ENCODE results near the gene PRKCB.

DNA sequence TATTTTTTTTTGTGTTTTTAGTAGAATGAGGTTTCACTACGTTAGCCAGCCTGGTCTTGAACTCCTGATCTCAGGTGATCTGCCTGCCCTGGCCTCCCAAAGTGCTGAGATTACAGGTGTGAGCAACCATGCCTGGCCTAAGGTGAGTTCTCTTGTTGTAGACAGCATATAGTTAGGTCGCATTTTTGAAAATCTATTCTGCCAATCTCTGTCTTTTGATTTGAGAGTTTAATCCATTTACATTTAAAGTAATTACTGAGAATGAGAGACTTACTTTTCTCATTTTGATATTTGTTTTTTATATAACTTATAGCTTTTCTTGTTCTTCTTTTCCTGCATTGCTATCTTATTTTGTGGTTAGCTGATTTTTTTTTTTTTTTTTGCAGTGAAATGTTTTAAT, 6.3 kb upstream of the PRKCB start:
- TF ChIP-seq, protein P1, sequence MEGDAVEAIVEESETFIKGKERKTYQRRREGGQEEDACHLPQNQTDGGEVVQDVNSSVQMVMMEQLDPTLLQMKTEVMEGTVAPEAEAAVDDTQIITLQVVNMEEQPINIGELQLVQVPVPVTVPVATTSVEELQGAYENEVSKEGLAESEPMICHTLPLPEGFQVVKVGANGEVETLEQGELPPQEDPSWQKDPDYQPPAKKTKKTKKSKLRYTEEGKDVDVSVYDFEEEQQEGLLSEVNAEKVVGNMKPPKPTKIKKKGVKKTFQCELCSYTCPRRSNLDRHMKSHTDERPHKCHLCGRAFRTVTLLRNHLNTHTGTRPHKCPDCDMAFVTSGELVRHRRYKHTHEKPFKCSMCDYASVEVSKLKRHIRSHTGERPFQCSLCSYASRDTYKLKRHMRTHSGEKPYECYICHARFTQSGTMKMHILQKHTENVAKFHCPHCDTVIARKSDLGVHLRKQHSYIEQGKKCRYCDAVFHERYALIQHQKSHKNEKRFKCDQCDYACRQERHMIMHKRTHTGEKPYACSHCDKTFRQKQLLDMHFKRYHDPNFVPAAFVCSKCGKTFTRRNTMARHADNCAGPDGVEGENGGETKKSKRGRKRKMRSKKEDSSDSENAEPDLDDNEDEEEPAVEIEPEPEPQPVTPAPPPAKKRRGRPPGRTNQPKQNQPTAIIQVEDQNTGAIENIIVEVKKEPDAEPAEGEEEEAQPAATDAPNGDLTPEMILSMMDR (IDR thresholded peaks at IDR 0.05) = no peak
- TF ChIP-seq POLR2AphosphoS5 (IDR thresholded peaks at IDR 0.05) = no peak
- no peak for TF ChIP-seq POLR2A (IDR thresholded peaks at IDR 0.05)
- TF ChIP-seq EP300 (IDR thresholded peaks at IDR 0.05) = no peak
